GM18502 (cell line): ENCODE measurements around the gene NCOA1.
"Not testable (repeated sequence)": the region's sequence is repeated elsewhere in the genome, so short reads cannot be mapped to it uniquely, and the experiment has no call there.

ENCODE experiments used
- ATAC-seq: cut with Tn5 transposase; IDR thresholded peaks from one replicate; pipeline ENCODE4 v1.9.1; 2021; ENCODE audit warnings: mild to moderate bottlenecking; ENCODE audit not compliant: unreplicated experiment, poor library complexity

Gene NCOA1

DNA sequence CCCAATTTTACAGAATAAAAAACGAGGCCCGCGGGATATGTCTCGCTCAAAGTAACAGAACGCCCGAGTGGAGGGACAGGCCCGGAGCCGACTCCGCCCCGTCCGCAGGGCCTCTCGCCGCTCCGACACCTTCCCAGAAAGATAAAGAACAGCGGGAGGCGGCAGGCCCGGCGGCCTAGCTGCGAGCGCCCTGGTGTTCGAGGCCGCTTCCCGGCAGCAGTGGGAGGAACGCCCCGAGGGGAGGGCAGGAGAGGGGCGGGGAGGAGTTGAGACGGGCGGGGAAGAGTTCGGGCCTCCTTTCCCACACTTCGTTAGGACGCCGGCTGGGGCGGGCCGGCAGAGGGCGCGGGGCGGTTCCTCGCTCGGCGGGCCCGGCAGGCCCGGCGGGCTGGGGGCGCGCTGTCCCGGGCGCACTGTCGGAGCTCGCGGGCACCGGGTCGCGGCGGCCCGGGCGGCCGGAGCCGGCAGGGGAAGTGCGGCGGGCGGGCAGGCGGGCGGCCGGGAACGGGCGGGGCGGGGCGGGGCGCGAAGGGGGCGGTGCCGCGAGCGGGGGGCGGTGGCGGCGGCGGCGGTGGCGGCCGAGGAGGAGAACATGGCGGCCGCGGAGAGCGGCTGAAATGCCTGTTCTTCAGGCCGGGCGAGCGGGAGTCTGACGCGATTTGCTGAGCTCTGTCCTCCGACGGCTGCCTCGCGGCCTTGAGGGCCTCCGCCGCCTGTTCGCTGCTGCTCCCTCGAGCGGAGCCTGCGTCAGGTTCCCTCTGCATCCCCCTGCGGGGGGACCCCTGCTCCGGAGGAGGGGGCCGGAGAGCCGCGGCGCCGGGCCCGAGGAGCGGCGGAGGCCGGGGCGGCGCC is at the start of gene NCOA1:
NCOA1 (plus strand) TSS at position 565 of the 852 bp plus-strand sequence. CDS start 167,424 bp downstream, outside the sequence.
- peak; percentile 73 for ATAC-seq

DNA sequence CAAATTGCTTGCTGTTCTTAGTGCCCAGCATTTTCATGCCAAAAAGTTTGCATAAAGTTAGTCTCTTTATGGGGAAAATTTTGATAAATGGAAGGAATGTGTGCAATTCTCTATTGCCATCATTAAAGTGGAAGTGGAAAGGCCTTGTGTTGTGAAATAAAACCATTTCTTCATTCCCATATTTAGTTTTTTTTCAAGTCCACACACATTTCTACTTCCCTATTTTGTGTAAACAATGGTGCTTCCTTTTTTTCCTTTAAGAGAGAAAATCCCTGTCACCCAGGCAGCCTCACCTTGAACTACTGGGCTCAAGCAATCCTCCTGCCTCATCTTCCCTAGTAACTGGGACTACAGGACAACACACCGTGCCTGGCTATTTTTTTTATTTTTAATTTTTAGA is 42.3 kb upstream of the NCOA1 start:
- ATAC-seq: no peak

DNA sequence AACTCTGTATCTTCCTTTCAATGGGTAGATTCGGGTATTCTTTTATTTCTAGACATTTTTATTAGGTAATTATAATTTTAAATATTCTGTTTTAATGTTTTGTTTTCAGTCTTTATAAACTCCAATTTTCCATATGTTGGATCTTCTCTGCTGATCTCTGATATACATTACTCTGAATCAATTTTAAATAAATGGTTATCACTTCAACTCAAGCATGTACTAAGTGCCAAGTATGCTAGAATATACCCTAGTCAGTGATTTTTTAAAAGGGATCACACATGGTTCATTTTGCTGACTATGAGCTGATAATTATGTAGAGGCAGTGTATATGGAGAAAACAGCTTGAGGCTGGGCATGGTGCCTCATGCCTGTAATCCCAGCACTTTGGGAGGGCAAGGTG is 41.7 kb upstream of the NCOA1 start:
- ATAC-seq: no peak

DNA sequence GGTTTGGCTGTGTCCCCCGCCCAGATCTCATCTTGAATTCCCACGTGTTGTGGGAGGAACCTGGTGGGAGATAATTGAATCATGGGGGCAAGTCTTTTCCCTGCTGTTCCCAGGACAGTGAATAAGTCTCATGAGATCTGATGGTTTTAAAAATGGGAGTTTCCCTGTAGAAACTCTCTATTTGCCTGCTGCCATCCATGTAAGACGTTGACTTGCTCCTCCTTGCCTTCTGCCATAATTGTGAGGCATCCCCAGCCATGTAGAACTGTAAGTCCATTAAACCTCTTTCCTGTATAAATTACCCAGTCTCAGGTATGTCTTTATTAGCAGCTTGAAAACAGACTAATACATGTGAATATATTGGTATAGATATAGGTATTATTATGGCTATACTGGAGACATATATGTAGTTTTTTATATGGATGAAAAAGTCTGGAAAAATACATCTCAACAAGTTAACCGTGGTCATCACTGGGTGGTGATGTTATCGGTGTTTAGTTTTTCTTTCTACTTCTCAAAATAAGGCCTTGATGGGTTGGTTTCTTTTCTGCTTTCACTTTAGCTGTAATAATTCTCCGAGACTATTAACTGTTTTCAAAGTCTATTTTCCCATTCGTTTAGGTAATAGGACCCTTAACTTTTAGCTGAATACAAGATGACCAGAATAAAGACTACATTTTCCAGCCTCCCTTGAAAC is 39.1 kb upstream of the NCOA1 start:
- no peak for ATAC-seq

DNA sequence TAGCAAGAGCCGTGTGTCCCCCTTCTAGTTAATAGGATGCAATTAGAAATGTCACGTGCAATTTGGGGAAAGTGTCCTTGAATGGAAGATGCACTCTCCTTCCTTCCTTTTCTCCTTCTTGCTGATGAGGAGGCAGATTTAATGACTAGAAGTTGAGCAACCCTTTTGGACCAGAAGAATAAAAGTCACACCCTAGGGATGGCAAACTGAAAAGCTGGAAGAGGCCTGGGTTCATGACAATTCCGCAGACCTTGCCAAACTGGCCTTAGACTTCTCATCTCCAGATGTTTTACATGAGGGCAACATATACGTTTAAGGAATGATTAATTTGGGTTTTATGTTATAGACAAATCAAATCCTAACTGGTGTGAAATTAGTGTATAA is 38.6 kb upstream of the NCOA1 start:
- no peak for ATAC-seq

DNA sequence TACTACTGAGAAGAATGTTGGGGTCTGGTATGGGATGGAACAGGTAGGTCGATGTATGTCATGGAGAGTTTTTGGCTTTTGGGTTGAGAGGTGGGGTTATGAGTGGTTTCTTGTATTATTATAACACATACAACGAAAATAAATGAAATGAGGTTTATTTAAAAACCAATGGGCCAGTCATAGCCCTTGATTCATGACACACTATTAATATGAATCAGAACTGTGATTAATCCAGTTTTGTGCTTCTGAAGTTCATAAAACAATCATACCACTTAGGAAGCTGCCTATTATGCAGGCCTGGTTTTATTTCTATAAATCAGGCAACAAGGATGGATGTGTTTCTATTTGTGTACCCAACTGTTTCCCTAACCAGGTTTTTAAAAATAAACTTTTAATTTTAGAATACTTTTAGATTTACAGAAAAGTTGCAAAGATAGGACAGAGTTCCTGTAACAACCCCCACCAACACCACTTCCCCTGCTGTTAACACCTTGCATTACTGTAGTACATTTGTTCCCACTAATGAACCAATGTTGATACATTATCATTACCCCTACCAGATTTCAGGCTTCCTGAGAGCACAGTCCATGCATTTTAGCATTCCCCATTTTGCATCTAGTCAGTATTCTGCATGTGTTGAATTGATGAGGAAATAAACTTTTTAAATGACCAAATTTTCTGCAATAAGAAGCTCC is 37.5 kb upstream of the NCOA1 start:
- ATAC-seq: no peak

DNA sequence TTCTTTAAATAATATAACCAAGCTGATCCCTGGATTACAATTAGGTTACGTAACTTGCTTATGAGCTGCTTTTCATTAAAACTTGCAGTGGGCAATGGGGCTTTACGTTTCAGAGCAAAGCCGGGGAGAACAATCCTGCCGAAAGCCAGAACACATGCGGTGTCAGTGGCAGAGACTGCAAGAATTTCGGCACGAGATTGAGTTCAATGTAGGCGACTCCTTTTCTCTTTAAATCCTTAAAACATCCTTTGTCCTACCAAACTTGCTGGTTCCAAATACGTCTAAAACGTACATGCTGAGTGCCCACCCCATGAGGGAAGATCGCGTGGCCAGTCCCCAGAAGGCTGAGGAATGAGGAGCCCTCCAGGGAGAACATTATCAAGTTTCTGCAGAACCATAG is 36.8 kb upstream of the NCOA1 start:
- ATAC-seq: no peak

DNA sequence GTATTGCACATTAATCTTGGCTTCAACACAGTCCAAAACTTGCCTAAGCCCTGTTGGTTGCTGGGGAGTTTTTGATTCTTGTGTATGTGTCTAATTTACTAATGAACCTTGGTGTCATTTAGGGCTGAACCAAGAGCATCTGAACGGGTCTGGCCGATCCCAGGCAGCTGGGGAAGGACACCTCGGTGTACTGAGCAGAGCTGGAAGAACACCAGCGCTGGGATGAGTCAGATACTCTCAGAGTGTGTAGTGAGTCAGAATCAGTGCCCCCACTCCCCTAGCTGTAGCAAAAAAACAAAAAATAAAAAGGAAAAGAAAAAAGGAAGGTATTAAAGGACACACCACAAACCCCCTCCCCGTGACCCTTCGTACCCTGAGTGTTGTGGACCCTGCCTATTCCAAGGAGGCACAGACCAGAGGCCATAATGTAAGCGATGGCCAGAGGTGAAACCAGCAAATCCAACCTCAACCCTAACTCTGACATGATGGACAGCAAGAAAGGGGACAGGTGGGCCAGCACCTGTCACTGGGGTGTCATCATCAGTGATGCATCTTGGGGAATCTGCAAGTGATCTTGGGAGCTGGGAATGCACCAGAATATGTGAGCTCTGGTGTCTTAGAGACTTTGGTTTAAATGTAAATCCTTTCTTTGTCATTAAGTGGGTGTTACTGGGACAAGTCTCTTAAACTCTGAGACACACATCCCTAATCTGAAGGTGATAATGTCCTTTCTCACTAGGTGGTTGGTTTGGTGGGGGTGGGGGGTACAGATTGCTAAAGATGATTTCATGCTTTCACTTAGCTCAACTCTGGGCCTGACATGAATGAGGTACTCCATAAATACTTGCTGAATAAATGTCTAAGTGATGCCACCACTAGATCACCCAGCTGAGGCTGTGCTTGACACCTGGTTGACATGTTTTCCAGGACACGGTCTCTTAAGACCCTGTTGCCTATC is 34.2 kb upstream of the NCOA1 start:
- no peak for ATAC-seq

DNA sequence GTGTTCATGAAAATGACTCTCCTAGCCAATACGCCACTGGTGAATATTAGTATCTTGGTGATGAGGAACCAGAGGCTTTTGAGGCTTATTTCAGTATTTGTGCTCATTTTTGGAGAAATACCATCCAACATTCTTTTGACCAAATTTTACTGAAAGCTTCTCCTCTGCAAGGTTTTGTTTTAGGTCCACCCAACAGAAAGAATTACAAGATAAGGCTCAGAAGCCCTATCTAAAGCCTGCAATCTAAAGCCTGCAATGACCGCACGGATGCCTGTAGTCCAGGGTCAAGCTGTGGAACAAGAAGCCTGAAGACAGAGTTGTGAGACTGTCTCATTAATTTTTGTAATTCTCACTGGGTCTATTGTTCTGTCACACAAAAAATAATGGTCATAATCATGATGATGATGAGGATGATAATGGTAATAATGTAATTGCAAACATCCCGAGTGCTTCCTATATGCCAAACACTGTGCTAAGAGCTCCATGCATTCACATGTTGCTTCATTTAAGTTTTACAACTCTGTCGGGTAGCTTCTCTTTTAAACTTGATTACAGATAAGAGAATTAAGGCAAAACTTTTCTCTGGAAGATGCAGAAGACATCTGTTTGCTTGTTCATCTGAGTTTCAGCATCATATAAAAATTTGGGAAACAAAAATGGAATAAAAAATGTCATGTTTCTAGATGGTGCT is 33.2 kb upstream of the NCOA1 start:
- no peak for ATAC-seq

DNA sequence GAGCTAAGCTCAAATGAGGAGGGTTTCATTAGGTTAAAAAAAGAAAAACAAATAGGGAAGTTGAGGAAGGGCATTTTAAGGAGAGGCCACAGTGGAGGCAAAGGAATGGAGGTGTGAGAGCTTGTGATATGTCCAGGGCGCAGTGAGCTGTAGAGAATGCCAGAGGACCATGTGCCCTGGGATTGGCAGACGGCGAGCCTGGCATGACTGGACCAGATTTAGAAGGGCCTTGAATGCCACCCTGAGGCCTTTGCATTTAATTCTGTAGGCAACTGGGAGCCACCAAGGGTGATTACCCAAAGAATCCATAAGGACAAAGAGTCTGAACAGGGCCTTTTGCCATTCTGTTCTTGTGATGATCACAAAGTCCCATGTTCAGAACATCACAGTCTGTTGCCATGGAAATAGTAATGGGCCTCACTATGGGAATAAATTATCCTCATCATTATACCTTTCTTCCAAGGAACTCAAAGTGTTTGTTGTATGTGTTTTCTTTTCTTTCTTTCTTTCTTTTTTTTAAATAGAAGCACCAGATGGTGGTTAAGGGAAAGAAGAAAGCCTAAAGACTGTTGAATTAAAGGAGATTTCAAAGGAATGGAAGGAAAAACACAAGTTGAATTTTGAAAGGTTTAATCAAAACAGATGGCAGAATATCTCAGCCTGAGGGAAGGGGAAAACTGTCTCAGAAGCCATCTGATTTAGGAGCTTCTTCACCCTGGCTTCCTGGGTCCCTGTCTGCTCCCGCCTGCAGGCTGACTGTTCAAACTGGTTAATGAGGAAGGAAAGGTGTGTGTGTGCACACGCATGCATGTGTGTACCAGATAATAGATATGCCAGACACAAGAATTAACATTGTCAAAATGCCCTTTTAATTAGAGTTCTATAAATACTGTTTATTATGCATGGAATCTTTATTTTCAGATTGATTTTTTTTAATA is 31.6 kb upstream of the NCOA1 start:
- ATAC-seq: no peak

DNA sequence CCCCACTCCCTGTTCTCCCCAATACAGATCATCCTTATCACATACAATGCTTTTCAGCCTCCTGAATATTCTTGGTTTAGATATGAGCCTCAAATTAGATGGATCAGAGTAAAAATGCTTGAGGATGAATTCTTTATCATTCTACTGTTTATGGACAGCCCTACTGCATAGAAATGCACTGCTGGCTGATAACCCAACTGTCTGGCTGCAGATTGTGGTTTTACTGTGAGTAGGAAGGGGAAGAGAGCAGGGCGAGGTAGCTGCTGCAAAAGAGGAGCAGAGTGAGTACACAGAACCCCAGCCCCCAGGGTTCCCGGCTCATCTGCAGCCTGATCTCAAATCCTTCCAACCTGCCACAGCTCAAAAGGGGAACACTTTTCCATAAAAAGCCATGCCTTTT is 29.4 kb upstream of the NCOA1 start:
- ATAC-seq: no peak

DNA sequence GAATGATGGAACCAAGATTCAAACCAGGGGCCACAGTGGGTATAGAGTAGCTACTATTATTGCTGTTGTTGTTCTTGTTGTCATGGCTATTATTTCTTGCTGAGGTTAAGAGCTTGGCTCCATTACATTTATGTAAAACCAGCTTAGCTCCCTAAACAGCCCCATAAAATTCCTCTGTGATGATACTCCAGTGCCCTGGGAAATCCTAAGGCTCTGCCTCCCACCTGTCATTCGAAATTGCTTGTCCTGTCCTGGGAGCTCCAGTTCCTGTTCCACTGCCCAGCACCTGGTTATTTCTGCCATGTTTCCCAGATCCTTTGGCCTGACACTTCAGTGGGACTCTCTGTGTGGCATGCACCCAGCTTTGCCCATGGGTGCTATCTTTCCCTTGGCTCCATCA is 27.8 kb upstream of the NCOA1 start:
- no peak for ATAC-seq

DNA sequence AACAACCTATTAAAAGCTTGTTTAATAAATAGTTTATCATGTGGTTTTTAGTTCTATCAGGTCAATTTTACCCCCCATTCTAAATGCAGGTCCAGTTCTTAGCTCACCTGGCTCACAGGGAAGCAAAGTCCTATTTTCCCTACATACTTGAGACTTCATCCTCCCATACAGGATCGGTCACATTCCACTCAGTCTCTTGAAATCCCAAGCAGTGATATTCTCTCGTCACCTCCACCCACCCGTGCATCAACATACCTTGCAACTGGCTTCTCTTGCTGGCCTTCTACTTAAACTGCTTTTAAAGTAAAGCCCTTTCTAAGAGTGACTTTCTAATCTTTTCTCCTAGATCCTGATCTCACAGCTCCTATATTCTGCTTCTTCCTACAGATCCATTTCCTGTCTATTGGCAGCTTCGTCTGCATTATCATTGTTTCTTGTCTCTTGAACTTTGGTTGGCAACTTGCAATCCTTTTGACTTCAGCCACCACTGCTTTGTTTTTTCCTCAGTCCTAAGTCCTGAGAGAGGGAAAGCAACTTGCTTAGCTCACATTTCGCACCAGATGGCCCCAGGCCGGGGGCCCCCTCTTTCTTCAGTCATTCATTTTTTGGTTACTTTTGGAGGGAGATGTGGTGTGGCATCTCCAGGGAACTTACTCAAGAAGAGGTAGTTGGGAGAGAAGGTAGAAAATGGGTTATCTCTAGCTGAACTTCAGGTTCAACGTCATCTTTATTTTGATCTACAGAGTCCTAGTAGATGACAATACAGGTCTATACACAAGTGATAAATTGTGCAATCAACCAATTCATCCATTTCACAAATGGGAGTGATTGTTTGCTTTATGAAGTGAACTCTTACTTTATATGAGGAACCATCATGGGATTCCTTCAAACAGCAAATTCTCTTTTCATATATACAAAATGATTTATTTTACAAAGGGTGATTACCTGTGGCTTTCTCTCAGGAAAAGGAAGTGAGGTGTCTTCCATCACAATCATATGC is 23.9 kb upstream of the NCOA1 start:
- ATAC-seq: no peak

DNA sequence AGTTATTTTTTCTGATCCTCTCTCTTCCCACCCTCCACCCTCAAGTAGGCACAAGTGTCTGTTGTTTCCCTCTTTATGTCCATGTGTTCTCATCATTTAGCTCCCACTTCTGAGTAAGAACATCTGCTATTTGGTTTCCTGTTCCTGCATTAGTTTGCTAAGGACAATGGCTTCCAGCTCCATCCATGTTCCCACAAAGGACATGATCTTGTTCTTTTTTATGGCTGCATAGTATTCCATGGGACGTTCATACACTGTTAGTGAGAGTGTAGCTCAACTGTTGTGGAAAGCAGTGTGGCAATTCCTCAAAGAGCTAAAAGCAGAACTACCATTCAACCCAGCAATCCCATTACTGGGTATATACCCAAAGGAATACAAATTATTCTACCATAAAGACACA is 22.6 kb upstream of the NCOA1 start:
- ATAC-seq: not testable (repeated sequence)

DNA sequence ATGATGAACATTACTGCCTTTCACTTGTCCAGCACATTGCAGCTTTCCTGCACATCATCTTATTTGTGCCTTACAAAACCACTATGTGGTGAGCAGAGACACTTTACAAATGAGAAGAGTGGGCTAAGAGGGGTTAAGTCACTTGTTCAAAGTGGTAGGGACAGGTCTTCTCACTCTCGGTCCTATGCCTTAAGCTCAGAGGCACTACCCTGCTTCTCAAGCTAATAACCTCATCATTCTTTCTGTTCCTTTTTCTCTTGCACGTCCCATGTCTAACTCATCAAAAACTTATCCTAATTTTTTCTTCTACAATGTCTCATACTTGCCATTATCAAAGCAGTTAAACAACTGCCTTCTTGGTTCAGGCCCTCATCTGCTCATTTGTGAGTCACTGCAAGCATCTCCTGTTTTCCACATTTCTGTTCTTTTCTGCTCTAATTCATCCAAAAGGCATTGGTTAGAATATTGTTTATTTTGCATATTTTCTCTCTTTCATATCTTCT is 21.9 kb upstream of the NCOA1 start:
- no peak for ATAC-seq

DNA sequence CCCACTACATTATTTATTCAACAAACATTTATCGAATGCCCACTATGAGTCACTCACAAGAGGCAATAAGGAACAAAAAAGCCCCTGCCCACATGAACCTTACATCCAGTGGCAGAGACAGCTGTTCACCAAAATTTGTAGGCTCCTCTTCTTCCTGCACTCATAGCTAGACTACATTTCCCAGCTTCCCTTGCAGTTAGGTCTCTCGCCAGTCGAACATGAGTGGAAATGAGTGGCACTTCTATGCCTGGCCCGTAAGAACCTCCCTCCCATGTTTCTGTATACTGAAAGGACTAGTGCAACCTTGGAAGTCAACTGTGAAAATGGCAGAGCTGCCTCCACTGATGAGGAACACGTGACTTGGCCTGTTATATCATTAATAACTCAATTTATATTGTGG is 19.4 kb upstream of the NCOA1 start:
- ATAC-seq: no peak

DNA sequence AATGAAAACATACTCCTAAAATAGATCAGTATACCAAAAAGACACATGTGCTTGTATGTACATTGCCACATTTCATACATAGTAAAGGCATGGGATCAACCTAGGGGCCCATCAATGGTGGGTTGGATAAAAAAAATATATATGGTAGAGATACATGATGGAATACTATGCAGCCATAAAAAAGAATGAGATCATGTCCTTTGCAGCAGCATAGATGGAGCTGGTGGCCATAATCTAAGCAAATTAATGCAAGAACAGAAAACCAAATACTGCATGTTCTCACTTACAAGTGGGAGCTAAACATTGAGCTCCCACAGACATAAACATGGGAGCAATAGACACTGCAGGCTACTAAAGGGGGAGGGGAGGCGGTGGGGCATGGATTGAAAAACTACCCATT is 18.6 kb upstream of the NCOA1 start:
- no peak for ATAC-seq
